Spleen (tissue), 11 donors: Measurements from ENCODE around the gene LCORL. TPM values are rescaled to one million over a fixed set of nuclear protein-coding genes. Genes with fewer than 3 reads are reported as not detected.
"Not testable (repeated sequence)": the region's sequence is repeated elsewhere in the genome, so short reads cannot be mapped to it uniquely, and the experiment has no call there.

Source experiments
- DNase-seq: peaks from one replicate; pipeline ENCODE4 v3.0.0-alpha.2; 2020
- H3K27ac ChIP-seq, 8 donors: fragments of 200-600 bp; sonication (generic) in 7 of 8; 1 replicate in 4 of 8; 2 replicates in 4 of 8; pipeline versions ENCODE4 v1.5.0 to v1.8.0; 2016 to 2021; ENCODE audit warnings: inconsistent platforms in 4 of 8, mild to moderate bottlenecking in 4 of 8, moderate library complexity in 1 of 8
- H3K27me3 ChIP-seq, 7 donors: fragments of 200-600 bp; sonication (generic) in 6 of 7; replicated peaks in 1 of 7; 1 replicate in 4 of 7; 2 replicates in 3 of 7; pipeline versions ENCODE4 v1.5.0 to v1.8.0; 2016 to 2021; ENCODE audit warnings: inconsistent platforms in 3 of 7, mild to moderate bottlenecking in 1 of 7
- H3K36me3 ChIP-seq, 6 donors: fragments of 200-600 bp; sonication (generic) in 5 of 6; 1 replicate in 4 of 6; 2 replicates in 2 of 6; pipeline versions ENCODE4 v1.5.0 to v1.8.0; 2016 to 2021; ENCODE audit warnings: inconsistent platforms in 2 of 6
- H3K4me1 ChIP-seq, 6 donors: fragments of 200-600 bp; sonication (generic) in 5 of 6; 1 replicate in 3 of 6; 2 replicates in 3 of 6; pipeline versions ENCODE4 v1.5.0 to v1.8.0; 2016 to 2021; ENCODE audit warnings: inconsistent platforms in 3 of 6
- H3K4me3 ChIP-seq, 8 donors: fragments of 200-600 bp; sonication (generic) in 7 of 8; 1 replicate in 4 of 8; 2 replicates in 4 of 8; pipeline versions ENCODE4 v1.5.0 to v1.8.0; 2016 to 2021; ENCODE audit warnings: inconsistent platforms in 4 of 8, mild to moderate bottlenecking in 4 of 8, moderate library complexity in 2 of 8
- H3K9me3 ChIP-seq, 8 donors: fragments of 200-600 bp; sonication (generic) in 7 of 8; 1 replicate in 4 of 8; 2 replicates in 4 of 8; pipeline versions ENCODE4 v1.5.0 to v1.8.0; 2016 to 2021; ENCODE audit warnings: inconsistent platforms in 4 of 8
- CTCF ChIP-seq, 11 experiments: fragments of 200-600 bp in 7 of 11; fragments of 450-650 bp in 4 of 11; sonication (generic) in 4 of 11; IDR thresholded peaks in 8 of 11; conservative IDR thresholded peaks in 3 of 11; 1 replicate in 7 of 11; 2 replicates in 4 of 11; pipeline versions ENCODE4 v1.4.0 to v1.8.0; 2016 to 2021; ENCODE audit warnings: antibody characterized with exemption in 11 of 11, inconsistent platforms in 4 of 11, mild to moderate bottlenecking in 1 of 11
- POLR2A ChIP-seq, 3 donors: fragments of 450-650 bp; IDR thresholded peaks; one replicate each; pipeline ENCODE4 v1.5.1; 2017; ENCODE audit warnings: antibody characterized with exemption in 3 of 3, mild to moderate bottlenecking in 1 of 3
- POLR2AphosphoS5 ChIP-seq, 3 donors: sonication (generic); formaldehyde crosslinking; IDR thresholded peaks; one replicate each; pipeline ENCODE4 v1.5.1; 2017; ENCODE audit warnings: antibody characterized with exemption in 3 of 3
- WGBS, 5 donors: extraction: QIAGEN DNeasy Blood & Tissue Kit in 3 of 5; methylation state at CpG; one replicate each; pipeline versions ENCODE4 v1.1.5 to v1.1.7; 2013 to 2018; 5-methylcytosine and 5-hydroxymethylcytosine counted together
- intact Hi-C: fragments of 100-400 bp; cut with DNase I; formaldehyde crosslinking; loops from one replicate; pipeline ENCODE4 v1.15.0; 2023; ENCODE audit warnings: low total_unique reads
- polyA plus RNA-seq, 3 donors: library from polyadenylated mRNA; stranded (reverse); fragments of 200-250 nt; gene quantifications; one replicate each; pipeline ENCODE4 v1.2.1, GENCODE V29; 2013
- total RNA-seq, 7 donors: library from RNA; depleted of rRNA in 3 of 7; stranded (reverse); fragments of >200 nt in 3 of 7; fragmentation: NEBNext Ultra II Directional in 4 of 7; extraction: Animal tissue kit (Norgen Biotek cat#: 25700) in 4 of 7; gene quantifications; one replicate each; pipeline versions ENCODE4 v1.1.0 to v1.2.1, GENCODE V29; 2016 to 2021
- donor health status: healthy with polysubstance abuse.
- donor health status: DM: no; HTN: no; CAD: no; lungs with moderate emphysema.
- donor health status: DM: no; HTN: no; CAD: no.
- donor health status: Bipolar disorder and iron deficiency.
- donor health status: healthy.
- donor health status: DM: no; HTN: no; CAD: no.
- donor health status: DM: yes; HTN: yes; CAD: no.

LCORL gene
- total and polyA plus RNA-seq, 10 donors = 1.8 to 48.7 (median 22.6) TPM

GRCh38 chr4:18012807-18013462 lies 8.6 kb downstream of the LCORL start:
- H3K27me3 ChIP-seq = no peaks in the 10 kb centered on the region

GRCh38 chr4:18012134-18012806 lies 9.3 kb downstream of the LCORL start:
- no peak for DNase-seq
- 77 to 86% (median 79%) methylated on average over 3 of the region's 3 CpGs for WGBS, 5 donors
- Histone ChIP-seq H3K27me3 (no peaks in the 10 kb centered on the region), H3K4me1 (peaks cover 0 to 38% (median 19%) of the 10 kb centered on the region in 6 donors), H3K4me3 (no peak overlapping the region), H3K36me3 (no peaks in the 10 kb centered on the region), H3K27ac (no peak overlapping the region), H3K9me3 (no peaks in the 10 kb centered on the region)
- intact Hi-C loops = no loop called here
- no peak for TF ChIP-seq POLR2AphosphoS5 (IDR thresholded peaks at IDR 0.05)
- TF ChIP-seq POLR2A (IDR thresholded peaks at IDR 0.05) = no peak
- TF ChIP-seq CTCF (IDR thresholded peaks at IDR 0.05 in 8 of 11, conservative IDR thresholded peaks at IDR 0.05 in 3 of 11) = no peak

More at GRCh38 chr4:18012807-18013462, 8.6 kb downstream of the LCORL start:
- intact Hi-C loops = no loop called here
- TF ChIP-seq POLR2A (IDR thresholded peaks at IDR 0.05) (no peak), CTCF (IDR thresholded peaks at IDR 0.05 in 8 of 11, conservative IDR thresholded peaks at IDR 0.05 in 3 of 11) (no peak), POLR2AphosphoS5 (IDR thresholded peaks at IDR 0.05) (no peak)
- 86 to 95% (median 92%) methylated on average over 3 of the region's 3 CpGs for WGBS, 5 donors
- no peak for DNase-seq
- Histone ChIP-seq H3K4me3 (no peak overlapping the region), H3K9me3 (no peaks in the 10 kb centered on the region), H3K36me3 (no peaks in the 10 kb centered on the region), H3K4me1 (peaks cover 0 to 45% (median 20%) of the 10 kb centered on the region in 6 donors), H3K27ac (no peak overlapping the region)

- DNase-seq = no peak
- H3K27me3 ChIP-seq = no peaks in the 10 kb centered on the region
- peaks cover 0 to 26% (median 3%) of the 10 kb centered on the region in 8 donors for H3K9me3 ChIP-seq
- intact Hi-C loops = no loop called here
- peaks cover 0 to 10% (median 0%) of the 10 kb centered on the region in 6 donors for H3K36me3 ChIP-seq
- H3K4me3 ChIP-seq = no peak overlapping the region
- H3K27ac ChIP-seq = no peak overlapping the region
- TF ChIP-seq CTCF (IDR thresholded peaks at IDR 0.05 in 8 of 11, conservative IDR thresholded peaks at IDR 0.05 in 3 of 11) (no peak), POLR2A (IDR thresholded peaks at IDR 0.05) (no peak), POLR2AphosphoS5 (IDR thresholded peaks at IDR 0.05) (no peak)
- H3K4me1 ChIP-seq = peaks cover 0 to 13% (median 5%) of the 10 kb centered on the region in 6 donors
Observed at GRCh38 chr4:18007625-18008024, 13.9 kb downstream of the LCORL start.

- peaks cover 0 to 26% (median 3%) of the 10 kb centered on the region in 8 donors for H3K9me3 ChIP-seq
- DNase-seq, H3K27me3 ChIP-seq, H3K4me1 ChIP-seq, intact Hi-C loops, H3K4me3 ChIP-seq, H3K27ac ChIP-seq: not testable (repeated sequence)
- WGBS, 5 donors = 60 to 95% (median 92%) methylated on average over 1 of the region's 1 CpG
- peaks cover 0 to 10% (median 0%) of the 10 kb centered on the region in 6 donors for H3K36me3 ChIP-seq
Observed at GRCh38 chr4:18006432-18006831, 15.1 kb downstream of the LCORL start.
